ENCODE measurements around the gene KRTAP16-1. TPM values are rescaled to one million over a fixed set of nuclear protein-coding genes. Genes with fewer than 3 reads are reported as not detected.
"Not testable (repeated sequence)": the region's sequence is repeated elsewhere in the genome, so short reads cannot be mapped to it uniquely, and the experiment has no call there.

Gene KRTAP16-1
- total and polyA plus RNA-seq, 2 of the 13 experiments (the other 11 are each of a cell fraction or from before 2014, with no cell fraction given), result not detected

DNA sequence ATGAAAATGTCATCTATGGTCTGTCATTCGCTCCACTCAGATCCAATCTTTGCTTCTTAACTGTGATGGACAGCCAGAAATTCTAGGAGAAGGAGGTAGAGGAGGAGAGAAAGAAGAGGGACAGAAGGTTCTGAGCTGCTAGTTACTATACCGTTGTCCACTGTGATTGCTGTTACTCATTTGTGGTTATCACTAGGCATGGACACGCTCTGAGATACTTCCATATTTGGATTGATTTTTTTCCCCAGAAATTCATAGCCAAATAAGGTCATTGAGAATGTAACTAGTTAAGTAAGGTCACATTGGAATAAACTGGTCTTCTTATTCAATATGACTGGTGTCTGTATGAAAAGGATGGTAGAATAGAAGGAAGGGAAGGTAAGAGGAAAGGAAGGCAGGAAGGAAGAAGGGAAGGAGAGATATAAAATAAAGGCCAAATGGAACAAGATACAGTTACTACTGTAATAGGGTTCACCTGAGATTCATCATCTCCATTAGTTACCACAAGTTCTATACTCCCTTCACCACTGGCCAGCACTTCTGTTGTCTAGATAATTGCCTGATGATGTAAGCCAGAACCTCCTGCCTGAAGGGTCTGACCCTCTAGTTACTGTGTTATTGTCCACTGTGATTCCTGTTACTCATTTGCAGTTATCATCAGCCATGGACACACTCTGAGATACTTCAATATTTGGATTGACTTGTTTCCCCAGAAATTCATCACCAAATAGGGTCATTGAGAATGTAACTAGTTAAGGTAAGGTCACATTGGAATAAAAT is 30.7 kb downstream of the KRTAP16-1 start:
- Histone ChIP-seq H3K9ac (ENCODE audit: insufficient read depth, low read depth, low read length) (no peak overlapping the region), H3K9me3 (ENCODE audit: low read length) (no peaks in the 10 kb centered on the region), H2AFZ (ENCODE audit: low read length) (no peak overlapping the region), H3K27me3 (ENCODE audit: control insufficient read depth in 1 of 2, insufficient read depth in 2 of 2, low read length in 2 of 2) (no peaks in the 10 kb centered on the region), H3K4me2 (ENCODE audit: low read depth, low read length) (no peak overlapping the region), H3K79me2 (ENCODE audit: insufficient read depth, low read length) (no peaks in the 10 kb centered on the region), H4K20me1 (ENCODE audit: insufficient read depth, low read length) (no peaks in the 10 kb centered on the region), H3K4me3 (replicated peaks in 1 of 3; ENCODE audit: insufficient read depth in 1 of 3, low read depth in 2 of 3, low read length in 3 of 3) (no peak overlapping the region), H3K36me3 (replicated peaks in 1 of 2; ENCODE audit: control insufficient read depth in 1 of 2, insufficient read depth in 2 of 2, low read length in 2 of 2) (no peaks in the 10 kb centered on the region), H3K27ac (ENCODE audit: extremely low read length, insufficient read depth, low read length) (no peak overlapping the region), H3K4me1 (ENCODE audit: insufficient read depth, low read length) (no peaks in the 10 kb centered on the region)
- ChIA-PET POLR2A (no interaction called here), CTCF (ENCODE audit: low intra/inter-chr PET ratio, low total read pairs) (no interaction called here)
- intact Hi-C loops (cut with micrococcal nuclease; ENCODE audit: unreplicated experiment), result no loop called here
- TF ChIP-seq ZBTB8A (CRISPR knock-in tag; IDR thresholded peaks at IDR 0.05; ENCODE audit: borderline replicate concordance, low read depth), result no peak
- no peak for TF ChIP-seq RXRB (CRISPR knock-in tag; IDR thresholded peaks at IDR 0.05; ENCODE audit: borderline replicate concordance)
- no peak for TF ChIP-seq FOXO1 (CRISPR knock-in tag; IDR thresholded peaks at IDR 0.05)
- TF ChIP-seq MED13 (CRISPR knock-in tag; IDR thresholded peaks at IDR 0.05), result no peak
- TF ChIP-seq, protein P1, sequence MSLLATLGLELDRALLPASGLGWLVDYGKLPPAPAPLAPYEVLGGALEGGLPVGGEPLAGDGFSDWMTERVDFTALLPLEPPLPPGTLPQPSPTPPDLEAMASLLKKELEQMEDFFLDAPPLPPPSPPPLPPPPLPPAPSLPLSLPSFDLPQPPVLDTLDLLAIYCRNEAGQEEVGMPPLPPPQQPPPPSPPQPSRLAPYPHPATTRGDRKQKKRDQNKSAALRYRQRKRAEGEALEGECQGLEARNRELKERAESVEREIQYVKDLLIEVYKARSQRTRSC (CRISPR knock-in tag; IDR thresholded peaks at IDR 0.05; ENCODE audit: low read depth), result no peak
- no peak for TF ChIP-seq ZNF776 (CRISPR knock-in tag; IDR thresholded peaks at IDR 0.05)
- no peak for TF ChIP-seq RELA (CRISPR knock-in tag; IDR thresholded peaks at IDR 0.05)
- TF ChIP-seq, protein P2, sequence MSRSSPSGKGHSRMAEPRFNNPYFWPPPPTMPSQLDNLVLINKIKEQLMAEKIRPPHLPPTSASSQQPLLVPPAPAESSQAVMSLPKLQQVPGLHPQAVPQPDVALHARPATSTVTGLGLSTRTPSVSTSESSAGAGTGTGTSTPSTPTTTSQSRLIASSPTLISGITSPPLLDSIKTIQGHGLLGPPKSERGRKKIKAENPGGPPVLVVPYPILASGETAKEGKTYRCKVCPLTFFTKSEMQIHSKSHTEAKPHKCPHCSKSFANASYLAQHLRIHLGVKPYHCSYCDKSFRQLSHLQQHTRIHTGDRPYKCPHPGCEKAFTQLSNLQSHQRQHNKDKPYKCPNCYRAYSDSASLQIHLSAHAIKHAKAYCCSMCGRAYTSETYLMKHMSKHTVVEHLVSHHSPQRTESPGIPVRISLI (CRISPR knock-in tag; IDR thresholded peaks at IDR 0.05; ENCODE audit: borderline replicate concordance), result no peak
- TF ChIP-seq ZFP37 (CRISPR knock-in tag; IDR thresholded peaks at IDR 0.05; ENCODE audit: borderline replicate concordance), result no peak
- TF ChIP-seq, protein P3, sequence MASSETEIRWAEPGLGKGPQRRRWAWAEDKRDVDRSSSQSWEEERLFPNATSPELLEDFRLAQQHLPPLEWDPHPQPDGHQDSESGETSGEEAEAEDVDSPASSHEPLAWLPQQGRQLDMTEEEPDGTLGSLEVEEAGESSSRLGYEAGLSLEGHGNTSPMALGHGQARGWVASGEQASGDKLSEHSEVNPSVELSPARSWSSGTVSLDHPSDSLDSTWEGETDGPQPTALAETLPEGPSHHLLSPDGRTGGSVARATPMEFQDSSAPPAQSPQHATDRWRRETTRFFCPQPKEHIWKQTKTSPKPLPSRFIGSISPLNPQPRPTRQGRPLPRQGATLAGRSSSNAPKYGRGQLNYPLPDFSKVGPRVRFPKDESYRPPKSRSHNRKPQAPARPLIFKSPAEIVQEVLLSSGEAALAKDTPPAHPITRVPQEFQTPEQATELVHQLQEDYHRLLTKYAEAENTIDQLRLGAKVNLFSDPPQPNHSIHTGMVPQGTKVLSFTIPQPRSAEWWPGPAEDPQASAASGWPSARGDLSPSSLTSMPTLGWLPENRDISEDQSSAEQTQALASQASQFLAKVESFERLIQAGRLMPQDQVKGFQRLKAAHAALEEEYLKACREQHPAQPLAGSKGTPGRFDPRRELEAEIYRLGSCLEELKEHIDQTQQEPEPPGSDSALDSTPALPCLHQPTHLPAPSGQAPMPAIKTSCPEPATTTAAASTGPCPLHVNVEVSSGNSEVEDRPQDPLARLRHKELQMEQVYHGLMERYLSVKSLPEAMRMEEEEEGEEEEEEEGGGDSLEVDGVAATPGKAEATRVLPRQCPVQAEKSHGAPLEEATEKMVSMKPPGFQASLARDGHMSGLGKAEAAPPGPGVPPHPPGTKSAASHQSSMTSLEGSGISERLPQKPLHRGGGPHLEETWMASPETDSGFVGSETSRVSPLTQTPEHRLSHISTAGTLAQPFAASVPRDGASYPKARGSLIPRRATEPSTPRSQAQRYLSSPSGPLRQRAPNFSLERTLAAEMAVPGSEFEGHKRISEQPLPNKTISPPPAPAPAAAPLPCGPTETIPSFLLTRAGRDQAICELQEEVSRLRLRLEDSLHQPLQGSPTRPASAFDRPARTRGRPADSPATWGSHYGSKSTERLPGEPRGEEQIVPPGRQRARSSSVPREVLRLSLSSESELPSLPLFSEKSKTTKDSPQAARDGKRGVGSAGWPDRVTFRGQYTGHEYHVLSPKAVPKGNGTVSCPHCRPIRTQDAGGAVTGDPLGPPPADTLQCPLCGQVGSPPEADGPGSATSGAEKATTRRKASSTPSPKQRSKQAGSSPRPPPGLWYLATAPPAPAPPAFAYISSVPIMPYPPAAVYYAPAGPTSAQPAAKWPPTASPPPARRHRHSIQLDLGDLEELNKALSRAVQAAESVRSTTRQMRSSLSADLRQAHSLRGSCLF (CRISPR knock-in tag; IDR thresholded peaks at IDR 0.05; ENCODE audit: borderline replicate concordance), result no peak
- TF ChIP-seq ZNF446 (CRISPR knock-in tag; IDR thresholded peaks at IDR 0.05), result no peak
- BruUV-seq (replicated peaks), result no TSS peak
- ATAC-seq (no peak), FAIRE-seq (no peak), DNase-seq (ENCODE audit: low spot score) (peak; percentile 0)
- in situ Hi-C loops (cut with HindIII; ENCODE audit: extremely low pct_ligation_motif_present, low pct_unique_long_range_greater_than_20kb), result no loop called here
- 7% methylated on average over 3 of the region's 3 CpGs for WGBS (ENCODE audit: low lambda C conversion rate)

DNA sequence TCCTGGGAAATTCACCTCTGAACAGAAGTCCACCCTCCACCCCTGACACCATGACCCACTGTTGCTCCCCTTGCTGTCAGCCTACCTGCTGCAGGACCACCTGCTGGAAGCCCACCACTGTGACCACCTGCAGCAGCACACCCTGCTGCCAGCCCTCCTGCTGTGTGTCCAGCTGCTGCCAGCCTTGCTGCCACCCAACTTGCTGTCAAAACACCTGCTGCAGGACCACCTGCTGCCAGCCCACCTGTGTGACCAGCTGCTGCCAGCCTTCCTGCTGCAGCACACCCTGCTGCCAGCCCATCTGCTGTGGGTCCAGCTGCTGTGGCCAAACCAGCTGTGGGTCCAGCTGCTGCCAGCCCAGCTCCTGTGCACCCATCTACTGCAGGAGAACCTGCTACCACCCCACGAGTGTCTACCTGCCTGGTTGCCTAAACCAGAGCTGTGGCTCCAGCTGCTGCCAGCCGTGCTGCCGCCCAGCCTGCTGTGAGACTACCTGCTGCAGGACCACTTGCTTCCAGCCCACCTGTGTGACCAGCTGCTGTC is 33.4 kb downstream of the KRTAP16-1 start, which contains the start of gene KRTAP9-7:
KRTAP9-7 (plus strand) TSS at position 51 of the 543 bp plus-strand sequence; CDS start at position 51, 0 bp downstream.
- H3K4me1 ChIP-seq (ENCODE audit: insufficient read depth, low read length); DNase-seq (ENCODE audit: low spot score); POLR2A ChIA-PET; H3K9me3 ChIP-seq (ENCODE audit: low read length); H3K4me3 ChIP-seq (replicated peaks in 1 of 3; ENCODE audit: insufficient read depth in 1 of 3, low read depth in 2 of 3, low read length in 3 of 3); FAIRE-seq; CTCF ChIA-PET (ENCODE audit: low intra/inter-chr PET ratio, low total read pairs); H2AFZ ChIP-seq (ENCODE audit: low read length); H3K4me2 ChIP-seq (ENCODE audit: low read depth, low read length); H3K27me3 ChIP-seq (ENCODE audit: control insufficient read depth in 1 of 2, insufficient read depth in 2 of 2, low read length in 2 of 2); H3K36me3 ChIP-seq (replicated peaks in 1 of 2; ENCODE audit: control insufficient read depth in 1 of 2, insufficient read depth in 2 of 2, low read length in 2 of 2); H3K27ac ChIP-seq (ENCODE audit: extremely low read length, insufficient read depth, low read length); intact Hi-C loops (cut with micrococcal nuclease; ENCODE audit: unreplicated experiment); H3K9ac ChIP-seq (ENCODE audit: insufficient read depth, low read depth, low read length); H3K79me2 ChIP-seq (ENCODE audit: insufficient read depth, low read length); in situ Hi-C loops (cut with HindIII; ENCODE audit: extremely low pct_ligation_motif_present, low pct_unique_long_range_greater_than_20kb); H4K20me1 ChIP-seq (ENCODE audit: insufficient read depth, low read length); BruUV-seq (replicated peaks); ATAC-seq: not testable (repeated sequence)
- 69% methylated on average over 2 of the region's 3 CpGs for WGBS (ENCODE audit: low lambda C conversion rate)

Data from HepG2 (cell line).